HG03097 (cell line): Measurements from ENCODE around the gene ATP6V0B.
A peak's percentile ranks its signal among the peaks of the same experiment; 100 is the strongest.

Experiments used
- ATAC-seq: cut with Tn5 transposase; IDR thresholded peaks from one replicate; pipeline ENCODE4 v1.9.1; 2021; ENCODE audit not compliant: unreplicated experiment, low FRiP score

Gene ATP6V0B

DNA sequence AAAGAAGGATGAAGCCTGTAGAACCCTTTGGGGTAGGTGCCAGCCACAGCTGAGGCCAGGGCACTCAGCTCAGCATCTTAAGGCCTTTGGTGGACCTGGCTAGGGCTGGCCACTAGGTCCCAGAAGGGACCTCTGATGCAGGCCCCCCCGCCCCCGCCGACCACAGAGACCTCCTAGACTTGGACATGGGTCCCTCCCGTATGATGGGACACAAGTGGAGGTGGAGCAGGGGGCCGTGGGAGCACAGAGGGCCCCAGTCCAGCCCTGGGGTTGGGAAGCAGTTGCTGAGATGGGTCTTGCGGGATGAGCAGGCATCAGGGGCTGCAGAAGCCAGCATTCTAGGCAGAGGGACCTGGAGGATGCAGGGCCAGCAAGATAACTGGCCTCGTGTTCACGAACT is 7.5 kb downstream of the ATP6V0B start:
- no peak for ATAC-seq

DNA sequence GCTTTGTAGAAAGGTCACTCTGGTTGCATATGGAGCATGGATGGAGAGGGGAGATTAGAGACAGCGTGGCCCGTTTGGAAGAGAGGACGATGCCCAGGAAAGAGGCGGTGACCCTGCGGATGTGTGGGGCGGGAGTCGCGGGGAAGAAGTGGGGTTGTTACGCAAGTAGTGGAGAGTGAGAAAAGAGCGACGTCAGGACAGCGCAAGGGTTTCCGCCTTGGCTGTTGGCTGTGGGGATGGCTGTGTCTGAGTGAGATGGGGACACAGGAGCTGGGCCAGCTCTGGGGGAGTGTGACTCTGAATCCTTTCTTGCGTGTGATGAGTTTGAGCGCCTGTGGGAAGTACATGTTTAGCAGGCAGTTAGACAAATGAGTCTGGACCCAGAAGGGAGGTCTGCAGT is 8.0 kb downstream of the ATP6V0B start:
- no peak for ATAC-seq

- ATAC-seq = no peak
These were observed 8.6 kb downstream of the ATP6V0B start for GRCh38 chr1:43983253-43983899.

DNA sequence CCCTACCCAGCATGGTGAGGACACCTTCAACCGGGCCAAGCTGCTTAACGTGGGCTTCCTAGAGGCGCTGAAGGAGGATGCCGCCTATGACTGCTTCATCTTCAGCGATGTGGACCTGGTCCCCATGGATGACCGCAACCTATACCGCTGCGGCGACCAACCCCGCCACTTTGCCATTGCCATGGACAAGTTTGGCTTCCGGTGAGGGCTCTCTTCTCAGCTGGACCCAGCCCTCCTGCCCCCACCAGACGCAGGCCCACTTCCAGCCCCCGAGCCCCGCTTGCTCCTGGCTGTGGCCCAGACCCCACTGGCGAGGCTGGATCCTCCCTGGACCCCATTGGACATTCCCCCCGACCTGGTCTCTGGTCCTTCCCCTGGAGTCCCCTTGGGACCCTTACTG is 10.1 kb downstream of the ATP6V0B start:
- ATAC-seq = no peak

GRCh38 chr1:43985984-43986595 is 11.3 kb downstream of the ATP6V0B start:
- no peak for ATAC-seq

- ATAC-seq = no peak
These were observed 12.0 kb downstream of the ATP6V0B start for GRCh38 chr1:43986712-43987111.

DNA sequence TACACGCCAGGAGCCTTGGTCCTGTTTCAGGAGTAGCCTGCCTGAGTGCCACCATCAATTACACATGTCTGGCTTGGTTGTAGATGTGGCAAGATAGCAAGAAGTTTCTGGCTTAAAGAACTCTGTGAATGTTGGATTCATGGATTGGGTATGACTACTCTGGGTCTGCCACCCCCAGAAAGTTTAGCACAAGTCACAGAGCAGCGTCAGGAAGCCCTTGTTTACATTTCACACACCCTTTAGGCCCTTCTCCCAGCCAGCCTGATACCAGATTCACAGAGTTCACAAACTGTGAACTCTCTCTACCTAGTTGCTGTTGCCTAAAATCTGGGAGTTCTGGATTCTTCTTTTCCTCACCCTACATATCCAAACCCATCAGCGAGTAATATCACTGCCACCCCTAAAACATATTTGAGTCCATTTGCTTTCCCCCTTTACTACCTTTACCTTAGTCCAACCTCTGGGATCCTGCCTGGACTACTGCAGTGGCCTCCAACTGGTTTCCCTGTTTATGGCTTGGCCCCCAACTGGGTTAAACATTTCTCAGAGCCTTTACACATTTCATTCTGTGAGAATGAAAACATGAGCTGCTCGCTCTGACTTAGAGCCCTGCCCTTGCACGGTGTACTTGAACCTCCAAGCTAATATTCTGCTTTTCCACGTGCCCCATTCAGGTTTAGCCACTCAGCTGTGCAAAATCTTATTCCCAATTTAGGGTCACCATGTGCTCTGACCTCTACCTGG is 12.6 kb downstream of the ATP6V0B start:
- no peak for ATAC-seq

DNA sequence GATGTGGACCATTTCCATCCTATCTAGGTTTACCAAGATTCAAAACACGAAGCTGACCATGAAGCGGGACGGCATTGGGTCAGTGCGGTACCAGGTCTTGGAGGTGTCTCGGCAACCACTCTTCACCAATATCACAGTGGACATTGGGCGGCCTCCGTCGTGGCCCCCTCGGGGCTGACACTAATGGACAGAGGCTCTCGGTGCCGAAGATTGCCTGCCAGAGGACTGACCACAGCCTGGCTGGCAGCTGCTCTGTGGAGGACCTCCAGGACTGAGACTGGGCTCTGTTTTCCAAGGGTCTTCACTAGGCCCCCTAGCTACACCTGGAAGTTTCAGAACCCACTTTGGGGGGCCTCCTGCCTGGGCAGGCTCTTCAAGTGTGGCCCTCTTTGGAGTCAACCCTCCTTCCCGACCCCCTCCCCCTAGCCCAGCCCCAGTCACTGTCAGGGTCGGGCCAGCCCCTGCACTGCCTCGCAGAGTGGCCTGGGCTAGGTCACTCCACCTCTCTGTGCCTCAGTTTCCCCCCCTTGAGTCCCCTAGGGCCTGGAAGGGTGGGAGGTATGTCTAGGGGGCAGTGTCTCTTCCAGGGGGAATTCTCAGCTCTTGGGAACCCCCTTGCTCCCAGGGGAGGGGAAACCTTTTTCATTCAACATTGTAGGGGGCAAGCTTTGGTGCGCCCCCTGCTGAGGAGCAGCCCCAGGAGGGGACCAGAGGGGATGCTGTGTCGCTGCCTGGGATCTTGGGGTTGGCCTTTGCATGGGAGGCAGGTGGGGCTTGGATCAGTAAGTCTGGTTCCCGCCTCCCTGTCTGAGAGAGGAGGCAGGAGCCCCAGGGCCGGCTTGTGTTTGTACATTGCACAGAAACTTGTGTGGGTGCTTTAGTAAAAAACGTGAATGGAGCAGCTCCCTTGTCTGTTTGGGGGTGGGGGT is 15.8 kb downstream of the ATP6V0B start:
- ATAC-seq = no peak

- ATAC-seq = no peak
These were observed 16.4 kb downstream of the ATP6V0B start for GRCh38 chr1:43991200-43991475.

GRCh38 chr1:43991476-43992231 is 16.9 kb downstream of the ATP6V0B start, which contains the start of gene CCDC24:
Gene CCDC24, plus strand, starts transcription at chr1:43991599. Its CDS starts 280 bp downstream, at chr1:43991879.
- peak; percentile 66 for ATAC-seq

GRCh38 chr1:43992232-43992995 is 17.7 kb downstream of the ATP6V0B start:
- ATAC-seq = no peak

DNA sequence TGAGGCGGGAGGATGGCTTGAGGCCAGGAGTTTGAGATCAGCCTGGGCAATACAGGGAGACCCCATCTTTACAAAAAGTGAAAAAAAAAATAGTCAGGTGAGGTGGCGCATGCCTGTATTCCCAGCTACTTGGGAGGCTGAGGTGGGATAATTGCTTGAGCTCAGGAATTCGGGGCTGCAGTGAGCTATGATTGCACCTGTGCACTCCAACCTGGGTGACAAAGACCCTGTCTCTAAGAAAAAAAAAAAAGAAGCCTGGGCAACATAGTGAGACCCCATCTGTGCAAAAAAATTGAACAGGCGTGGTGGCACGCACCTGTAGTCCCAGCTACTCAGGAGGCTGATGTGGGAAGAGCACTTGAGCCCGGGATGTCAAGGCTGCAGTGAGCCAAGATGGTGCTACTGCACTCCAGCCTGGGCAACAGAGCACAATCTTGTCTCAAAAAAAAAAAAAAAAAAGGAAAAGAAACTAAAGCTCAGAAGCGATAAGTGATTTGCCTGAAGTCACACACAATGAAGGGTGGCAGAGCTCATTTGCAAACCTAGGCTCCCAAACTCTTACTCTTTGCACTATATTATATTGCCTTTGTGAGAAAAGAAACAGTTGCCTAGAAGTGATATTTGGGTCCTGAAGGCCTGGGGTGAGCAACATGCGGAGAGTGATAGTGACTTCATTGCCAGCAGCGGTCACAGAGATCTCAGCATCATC is 18.6 kb downstream of the ATP6V0B start:
- ATAC-seq = no peak

- ATAC-seq = no peak
These were observed 19.3 kb downstream of the ATP6V0B start for GRCh38 chr1:43994071-43994470.

GRCh38 chr1:43994794-43995790 is 20.3 kb downstream of the ATP6V0B start:
- no peak for ATAC-seq

GRCh38 chr1:43995984-43996732 is 21.4 kb downstream of the ATP6V0B start:
- ATAC-seq = no peak

DNA sequence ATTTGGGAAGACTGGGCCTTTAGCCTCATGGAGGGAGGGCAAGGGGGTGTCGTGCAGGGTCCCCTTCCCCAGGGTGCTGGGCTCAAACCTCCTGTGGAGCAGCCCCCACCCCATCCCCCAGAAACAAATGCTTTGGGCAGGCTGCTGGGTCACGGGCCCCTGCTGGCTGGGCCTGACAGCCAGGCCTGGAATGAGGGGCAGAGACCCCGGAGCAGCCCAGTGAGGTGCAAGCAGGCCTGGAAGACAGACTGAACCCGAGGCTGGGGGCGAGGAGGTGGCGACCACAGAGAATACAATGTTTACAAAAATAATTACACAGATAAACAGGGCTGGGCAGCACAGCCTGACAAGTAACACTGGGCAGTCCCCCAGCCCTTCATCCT is 22.0 kb downstream of the ATP6V0B start:
- no peak for ATAC-seq
